ENCODE data around the gene MYOZ3.

DNA sequence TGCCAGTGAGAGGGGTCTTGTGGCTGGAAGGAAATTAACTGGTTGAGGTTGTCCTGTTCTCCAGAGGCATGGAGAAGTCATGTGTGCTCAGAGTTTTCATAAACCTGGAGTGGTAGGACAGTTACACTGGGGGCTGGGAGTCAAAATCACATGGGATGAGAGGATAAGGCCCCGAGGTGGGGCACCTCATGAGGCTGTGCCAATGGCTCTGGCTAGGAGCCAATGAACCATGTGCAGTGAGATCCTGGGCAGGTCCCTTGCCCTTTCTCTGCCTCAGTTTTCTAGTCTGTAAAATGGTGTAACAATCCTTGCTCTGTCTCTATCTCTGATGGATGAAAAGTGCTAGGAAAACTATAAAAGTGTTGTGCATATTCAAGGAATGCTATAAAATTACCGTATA is 27.6 kb upstream of the MYOZ3 start:
- TF ChIP-seq, protein P1, sequence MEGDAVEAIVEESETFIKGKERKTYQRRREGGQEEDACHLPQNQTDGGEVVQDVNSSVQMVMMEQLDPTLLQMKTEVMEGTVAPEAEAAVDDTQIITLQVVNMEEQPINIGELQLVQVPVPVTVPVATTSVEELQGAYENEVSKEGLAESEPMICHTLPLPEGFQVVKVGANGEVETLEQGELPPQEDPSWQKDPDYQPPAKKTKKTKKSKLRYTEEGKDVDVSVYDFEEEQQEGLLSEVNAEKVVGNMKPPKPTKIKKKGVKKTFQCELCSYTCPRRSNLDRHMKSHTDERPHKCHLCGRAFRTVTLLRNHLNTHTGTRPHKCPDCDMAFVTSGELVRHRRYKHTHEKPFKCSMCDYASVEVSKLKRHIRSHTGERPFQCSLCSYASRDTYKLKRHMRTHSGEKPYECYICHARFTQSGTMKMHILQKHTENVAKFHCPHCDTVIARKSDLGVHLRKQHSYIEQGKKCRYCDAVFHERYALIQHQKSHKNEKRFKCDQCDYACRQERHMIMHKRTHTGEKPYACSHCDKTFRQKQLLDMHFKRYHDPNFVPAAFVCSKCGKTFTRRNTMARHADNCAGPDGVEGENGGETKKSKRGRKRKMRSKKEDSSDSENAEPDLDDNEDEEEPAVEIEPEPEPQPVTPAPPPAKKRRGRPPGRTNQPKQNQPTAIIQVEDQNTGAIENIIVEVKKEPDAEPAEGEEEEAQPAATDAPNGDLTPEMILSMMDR (IDR thresholded peaks at IDR 0.05; ENCODE audit: borderline replicate concordance, extremely low read depth, low read length, poor library complexity, severe bottlenecking): no peak
- no peak for TF ChIP-seq EZH2 (IDR thresholded peaks at IDR 0.05; ENCODE audit: borderline replicate concordance, low read depth, low read length, severe bottlenecking)

All from DND-41 (cell line).